ENCODE results near the gene GPR152. TPM values are rescaled to one million over a fixed set of nuclear protein-coding genes. Genes with fewer than 3 reads are reported as not detected.
"Not testable (repeated sequence)": the region's sequence is repeated elsewhere in the genome, so short reads cannot be mapped to it uniquely, and the experiment has no call there.

Gene GPR152
- polyA plus RNA-seq, 3 donors = not detected

- H3K4me2 ChIP-seq (replicated peaks; ENCODE audit: extremely low read depth, low read length, poor library complexity, severe bottlenecking); H3K9me3 ChIP-seq (replicated peaks in 1 of 2; ENCODE audit: control insufficient read depth in 1 of 2, insufficient read depth in 1 of 2, low read length in 2 of 2); H3K4me3 ChIP-seq (replicated peaks in 1 of 3; ENCODE audit: low read depth in 2 of 3, low read length in 3 of 3): not testable (repeated sequence)
These were observed 33.4 kb upstream of the GPR152 start for GRCh38 chr11:67485873-67486361.

GRCh38 chr11:67484847-67485311 lies 32.4 kb upstream of the GPR152 start:
- Histone ChIP-seq H4K20me1 (ENCODE audit: insufficient read depth, low read length) (peaks cover 59% of the 10 kb centered on the region), H2AFZ (ENCODE audit: insufficient read depth, low read depth, low read length, poor library complexity, severe bottlenecking) (peak overlapping the region; percentile 47), H3K27ac (ENCODE audit: low read depth in 1 of 2, low read length in 2 of 2) (peak overlapping the region; percentile 36 to 40), H3K27me3 (ENCODE audit: control insufficient read depth in 2 of 2, insufficient read depth in 2 of 2, low read length in 2 of 2) (no peaks in the 10 kb centered on the region), H3K79me2 (ENCODE audit: insufficient read depth, low read length) (peaks cover 40% of the 10 kb centered on the region), H3K9me3 (replicated peaks in 1 of 2; ENCODE audit: control insufficient read depth in 1 of 2, insufficient read depth in 1 of 2, low read length in 2 of 2) (no peaks in the 10 kb centered on the region), H3K36me3 (replicated peaks in 1 of 2; ENCODE audit: control insufficient read depth in 1 of 2, insufficient read depth in 2 of 2, low read length in 2 of 2) (peaks cover 22 to 36% of the 10 kb centered on the region in 2 donors), H3K4me3 (replicated peaks in 1 of 3; ENCODE audit: low read depth in 2 of 3, low read length in 3 of 3) (peak overlapping the region in 1 of 3 experiments; percentile 80), H3K4me2 (replicated peaks; ENCODE audit: extremely low read depth, low read length, poor library complexity, severe bottlenecking) (peak overlapping the region; percentile 62), H3K9ac (ENCODE audit: insufficient read depth, low read length, poor library complexity, severe bottlenecking) (no peak overlapping the region), H3K4me1 (ENCODE audit: control insufficient read depth in 1 of 2, insufficient read depth in 2 of 2, low read length in 2 of 2) (peaks cover 44 to 48% of the 10 kb centered on the region in 2 donors)
- TF ChIP-seq, protein P1, sequence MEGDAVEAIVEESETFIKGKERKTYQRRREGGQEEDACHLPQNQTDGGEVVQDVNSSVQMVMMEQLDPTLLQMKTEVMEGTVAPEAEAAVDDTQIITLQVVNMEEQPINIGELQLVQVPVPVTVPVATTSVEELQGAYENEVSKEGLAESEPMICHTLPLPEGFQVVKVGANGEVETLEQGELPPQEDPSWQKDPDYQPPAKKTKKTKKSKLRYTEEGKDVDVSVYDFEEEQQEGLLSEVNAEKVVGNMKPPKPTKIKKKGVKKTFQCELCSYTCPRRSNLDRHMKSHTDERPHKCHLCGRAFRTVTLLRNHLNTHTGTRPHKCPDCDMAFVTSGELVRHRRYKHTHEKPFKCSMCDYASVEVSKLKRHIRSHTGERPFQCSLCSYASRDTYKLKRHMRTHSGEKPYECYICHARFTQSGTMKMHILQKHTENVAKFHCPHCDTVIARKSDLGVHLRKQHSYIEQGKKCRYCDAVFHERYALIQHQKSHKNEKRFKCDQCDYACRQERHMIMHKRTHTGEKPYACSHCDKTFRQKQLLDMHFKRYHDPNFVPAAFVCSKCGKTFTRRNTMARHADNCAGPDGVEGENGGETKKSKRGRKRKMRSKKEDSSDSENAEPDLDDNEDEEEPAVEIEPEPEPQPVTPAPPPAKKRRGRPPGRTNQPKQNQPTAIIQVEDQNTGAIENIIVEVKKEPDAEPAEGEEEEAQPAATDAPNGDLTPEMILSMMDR (IDR thresholded peaks at IDR 0.05) = no peak
- Mint-ChIP-seq H3K9me3 (peaks cover 0 to 7% (median 2%) of the 10 kb centered on the region in 7 donors), H3K4me3 (peak overlapping the region; percentile 73 to 88), H3K27me3 (ENCODE audit: low read depth in 3 of 3) (peaks cover 0 to 2% (median 0%) of the 10 kb centered on the region in 3 donors), H3K4me1 (peaks cover 40% of the 10 kb centered on the region), H3K27ac (peak overlapping the region; percentile 59 to 91 (median 88)), H3K36me3 (peaks cover 37% of the 10 kb centered on the region in 2 donors)
- intact Hi-C loops (cut with micrococcal nuclease) = no loop called here
- WGBS (ENCODE audit: insufficient coverage) = 0% methylated on average over 4 of the region's 11 CpGs
- peak; percentile 61 to 75 (median 65) for DNase-seq

More at GRCh38 chr11:67485873-67486361, 33.4 kb upstream of the GPR152 start:
- H3K9ac ChIP-seq (ENCODE audit: insufficient read depth, low read length, poor library complexity, severe bottlenecking); H2AFZ ChIP-seq (ENCODE audit: insufficient read depth, low read depth, low read length, poor library complexity, severe bottlenecking); H3K27ac ChIP-seq (ENCODE audit: low read depth in 1 of 2, low read length in 2 of 2); intact Hi-C loops (cut with micrococcal nuclease); H3K27me3 Mint-ChIP-seq (ENCODE audit: low read depth in 3 of 3); H3K4me3 Mint-ChIP-seq; H3K9me3 Mint-ChIP-seq; DNase-seq; H3K27me3 ChIP-seq (ENCODE audit: control insufficient read depth in 2 of 2, insufficient read depth in 2 of 2, low read length in 2 of 2): not testable (repeated sequence)
- peaks cover 40% of the 10 kb centered on the region for H3K4me1 Mint-ChIP-seq
- Histone ChIP-seq H3K79me2 (ENCODE audit: insufficient read depth, low read length) (peaks cover 40% of the 10 kb centered on the region), H4K20me1 (ENCODE audit: insufficient read depth, low read length) (peaks cover 70% of the 10 kb centered on the region), H3K4me1 (ENCODE audit: control insufficient read depth in 1 of 2, insufficient read depth in 2 of 2, low read length in 2 of 2) (peaks cover 44 to 48% of the 10 kb centered on the region in 2 donors), H3K36me3 (replicated peaks in 1 of 2; ENCODE audit: control insufficient read depth in 1 of 2, insufficient read depth in 2 of 2, low read length in 2 of 2) (peaks cover 32 to 46% of the 10 kb centered on the region in 2 donors)
- H3K27ac Mint-ChIP-seq = peak overlapping the region in 5 of 7 donors; percentile 4 to 56 (median 36)
- H3K36me3 Mint-ChIP-seq = peaks cover 46 to 48% of the 10 kb centered on the region in 2 donors
- 69% methylated on average over 4 of the region's 7 CpGs for WGBS (ENCODE audit: insufficient coverage)

Measured in CD14-positive monocyte (primary cell).